Measurements from ENCODE around the gene GREB1. TPM values are rescaled to one million over a fixed set of nuclear protein-coding genes. Genes with fewer than 3 reads are reported as not detected.

The GREB1 gene
- polyA plus RNA-seq, 1 experiment, result 0.12 TPM

- CTCF ChIA-PET, result interaction anchor here (1.7 kb wide), 1 partner anchor 24 kb away, joined by 4 read pairs; no protein-coding TSS in a partner anchor
- Histone ChIP-seq H3K27me3 (ENCODE audit: control insufficient read depth, insufficient read depth, low read length) (peaks cover 38% of the 10 kb centered on the region), H3K4me3 (ENCODE audit: low read depth, low read length) (no peak overlapping the region), H3K9me3 (ENCODE audit: control insufficient read depth, insufficient read depth, low read length) (no peaks in the 10 kb centered on the region), H3K27ac (ENCODE audit: low read depth, low read length) (no peak overlapping the region)
- POLR2A ChIA-PET, result no interaction called here
- no peak for DNase-seq (ENCODE audit: low read depth, low spot score)
- no peak for TF ChIP-seq CTCF (IDR thresholded peaks at IDR 0.05; ENCODE audit: low read depth, low read length)
These were observed 25.4 kb downstream of the GREB1 start for GRCh38 chr2:11559066-11559785.

GRCh38 chr2:11559786-11560155, 25.9 kb downstream of the GREB1 start:
- ChIA-PET CTCF (interaction anchor here (1.4 to 1.7 kb wide), 2 partner anchors 22 to 23 kb away, joined by 4 to 6 read pairs; no protein-coding TSS in a partner anchor), POLR2A (no interaction called here)
- peaks cover 38% of the 10 kb centered on the region for H3K27me3 ChIP-seq (ENCODE audit: control insufficient read depth, insufficient read depth, low read length)

GRCh38 chr2:11560806-11561205, 27.0 kb downstream of the GREB1 start:
- Histone ChIP-seq H3K4me3 (ENCODE audit: low read depth, low read length) (no peak overlapping the region), H3K9me3 (ENCODE audit: control insufficient read depth, insufficient read depth, low read length) (no peaks in the 10 kb centered on the region), H3K27ac (ENCODE audit: low read depth, low read length) (no peak overlapping the region), H3K27me3 (ENCODE audit: control insufficient read depth, insufficient read depth, low read length) (peaks cover 35% of the 10 kb centered on the region)
- ChIA-PET POLR2A (no interaction called here), CTCF (interaction anchor here (1.4 to 1.7 kb wide), 2 partner anchors 21 to 22 kb away, joined by 4 to 6 read pairs; no protein-coding TSS in a partner anchor)
- DNase-seq (ENCODE audit: low read depth, low spot score), result no peak
- TF ChIP-seq CTCF (IDR thresholded peaks at IDR 0.05; ENCODE audit: low read depth, low read length), result no peak

More at GRCh38 chr2:11559786-11560155, 25.9 kb downstream of the GREB1 start:
- Histone ChIP-seq H3K27ac (ENCODE audit: low read depth, low read length) (no peak overlapping the region), H3K4me3 (ENCODE audit: low read depth, low read length) (no peak overlapping the region), H3K9me3 (ENCODE audit: control insufficient read depth, insufficient read depth, low read length) (no peaks in the 10 kb centered on the region)
- no peak for DNase-seq (ENCODE audit: low read depth, low spot score)
- TF ChIP-seq CTCF (IDR thresholded peaks at IDR 0.05; ENCODE audit: low read depth, low read length), result no peak

GRCh38 chr2:11562011-11562410, 28.2 kb downstream of the GREB1 start:
- ChIA-PET CTCF (interaction anchor here (1.0 kb wide), 1 partner anchor 21 kb away, joined by 6 read pairs; no protein-coding TSS in a partner anchor), POLR2A (no interaction called here)
- Histone ChIP-seq H3K4me3 (ENCODE audit: low read depth, low read length) (no peak overlapping the region), H3K27ac (ENCODE audit: low read depth, low read length) (no peak overlapping the region), H3K27me3 (ENCODE audit: control insufficient read depth, insufficient read depth, low read length) (peaks cover 25% of the 10 kb centered on the region), H3K9me3 (ENCODE audit: control insufficient read depth, insufficient read depth, low read length) (no peaks in the 10 kb centered on the region)
- no peak for DNase-seq (ENCODE audit: low read depth, low spot score)
- TF ChIP-seq CTCF (IDR thresholded peaks at IDR 0.05; ENCODE audit: low read depth, low read length), result no peak

- no peak for TF ChIP-seq CTCF (IDR thresholded peaks at IDR 0.05; ENCODE audit: low read depth, low read length)
These were observed 28.6 kb downstream of the GREB1 start for GRCh38 chr2:11562476-11562875.

More at GRCh38 chr2:11562476-11562875, 28.6 kb downstream of the GREB1 start:
- CTCF ChIA-PET, result interaction anchor here (1.0 kb wide), 1 partner anchor 20 kb away, joined by 6 read pairs; no protein-coding TSS in a partner anchor
- POLR2A ChIA-PET, result no interaction called here
- Histone ChIP-seq H3K9me3 (ENCODE audit: control insufficient read depth, insufficient read depth, low read length) (no peaks in the 10 kb centered on the region), H3K27me3 (ENCODE audit: control insufficient read depth, insufficient read depth, low read length) (peaks cover 24% of the 10 kb centered on the region), H3K27ac (ENCODE audit: low read depth, low read length) (no peak overlapping the region), H3K4me3 (ENCODE audit: low read depth, low read length) (no peak overlapping the region)
- no peak for DNase-seq (ENCODE audit: low read depth, low spot score)
